Stimulated activated CD8-positive, alpha-beta memory T cell treated with anti-CD3 and anti-CD28 coated beads, Interleukin-15, amount 100 ng/mL, for 4 hours (primary cell): ENCODE measurements around the gene CTXN2.

Experiments
- DNase-seq, 2 donors: peaks; one replicate each; pipeline ENCODE4 v3.0.0-alpha.2; 2020; ENCODE audit warnings: low read depth in 2 of 2

CTXN2 gene

DNA sequence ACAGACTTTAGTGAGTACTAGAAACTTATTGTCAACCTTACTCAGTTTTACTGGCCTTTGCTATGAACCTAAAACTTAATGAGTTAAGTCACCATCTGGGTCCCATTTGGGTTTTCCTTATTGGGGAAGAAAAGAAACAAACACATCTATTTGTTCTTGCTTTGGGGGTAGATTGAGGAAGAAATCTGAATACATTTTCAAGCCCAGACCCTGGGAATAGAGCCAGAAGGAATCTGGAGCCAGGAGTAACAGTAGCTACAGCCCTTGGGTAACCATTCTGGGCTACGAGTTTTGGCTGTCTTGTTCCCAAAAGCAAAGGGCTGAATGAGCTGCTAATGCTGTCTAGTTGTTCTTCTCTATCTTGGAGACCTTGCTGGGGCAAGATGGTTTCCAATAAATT is 31.2 kb downstream of the CTXN2 start:
- DNase-seq, result no peak

DNA sequence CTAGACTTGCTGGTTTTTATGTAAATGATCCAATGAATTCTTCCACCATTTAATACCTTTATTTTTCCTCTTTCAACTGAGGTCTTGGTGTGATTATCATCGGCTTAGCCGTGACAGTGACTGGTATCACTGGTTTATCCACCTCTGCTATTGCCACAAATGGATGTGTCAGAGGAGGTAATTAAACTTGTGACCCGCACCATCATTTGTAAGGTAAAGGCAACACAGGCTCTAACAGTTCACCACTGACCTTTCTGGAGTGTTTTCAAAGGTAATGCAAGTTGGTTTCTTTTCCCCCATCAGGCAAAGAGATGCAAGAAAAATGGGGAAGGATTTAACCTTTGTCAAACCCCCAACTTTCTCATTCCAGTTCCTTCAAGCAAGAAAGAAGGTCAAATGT is 34.3 kb downstream of the CTXN2 start:
- DNase-seq, result no peak

DNA sequence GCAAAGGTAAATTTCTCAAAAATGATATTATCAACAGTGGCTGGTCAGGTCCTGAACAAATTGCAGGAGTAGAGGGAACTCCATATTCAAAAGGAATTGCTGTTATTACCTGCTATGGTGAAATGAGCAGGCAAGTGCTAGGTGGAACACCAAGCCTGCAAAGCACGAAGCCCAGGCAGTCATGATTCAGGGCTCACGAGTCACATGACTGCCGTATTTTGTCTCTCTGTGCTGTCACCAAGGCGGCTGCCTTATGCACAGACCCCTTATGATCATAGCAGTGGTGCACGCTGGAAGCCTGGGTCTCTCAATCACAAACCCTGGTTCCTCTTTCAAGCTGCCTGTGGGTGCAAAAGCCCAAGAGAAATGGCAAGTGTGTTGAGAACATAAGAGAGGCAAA is 39.0 kb downstream of the CTXN2 start:
- no peak for DNase-seq

DNA sequence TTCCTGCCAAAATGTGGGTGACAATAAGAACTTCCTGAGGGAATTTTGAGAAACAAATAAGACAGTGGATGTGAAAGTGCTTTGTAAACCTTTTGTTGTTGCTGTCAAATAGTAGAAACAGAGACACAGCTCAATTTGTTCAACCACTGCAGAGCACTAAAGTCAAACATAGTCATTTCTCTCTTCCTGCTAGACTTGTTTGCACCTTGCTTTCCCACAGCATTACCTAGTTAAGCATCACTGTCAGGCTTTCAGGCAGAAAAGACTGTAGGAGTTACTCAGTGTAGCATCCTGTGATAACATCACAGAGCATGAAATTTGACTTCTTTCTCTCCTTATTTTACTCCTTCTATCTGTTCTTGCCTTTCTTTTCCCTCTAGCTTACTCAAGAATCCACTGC is 41.8 kb downstream of the CTXN2 start:
- no peak for DNase-seq

DNA sequence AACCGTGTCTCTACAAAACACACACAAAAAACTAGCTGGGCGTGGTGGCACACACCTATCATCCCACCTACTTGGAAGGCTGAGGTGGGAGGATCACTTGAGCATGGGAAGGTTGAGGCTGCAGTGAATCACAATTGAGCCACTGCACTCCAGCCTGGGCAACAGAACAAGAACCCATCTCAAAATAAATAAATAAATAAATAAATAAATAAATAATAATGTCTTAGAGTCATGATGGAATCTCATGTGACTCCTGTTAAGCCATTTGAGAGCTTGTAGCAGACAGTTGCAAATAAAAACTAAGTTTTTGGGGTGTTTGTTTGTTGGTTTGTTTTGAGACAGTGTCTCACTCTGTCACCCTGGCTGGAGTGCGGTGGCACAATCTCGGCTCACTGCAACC is 47.9 kb downstream of the CTXN2 start:
- no peak for DNase-seq

DNA sequence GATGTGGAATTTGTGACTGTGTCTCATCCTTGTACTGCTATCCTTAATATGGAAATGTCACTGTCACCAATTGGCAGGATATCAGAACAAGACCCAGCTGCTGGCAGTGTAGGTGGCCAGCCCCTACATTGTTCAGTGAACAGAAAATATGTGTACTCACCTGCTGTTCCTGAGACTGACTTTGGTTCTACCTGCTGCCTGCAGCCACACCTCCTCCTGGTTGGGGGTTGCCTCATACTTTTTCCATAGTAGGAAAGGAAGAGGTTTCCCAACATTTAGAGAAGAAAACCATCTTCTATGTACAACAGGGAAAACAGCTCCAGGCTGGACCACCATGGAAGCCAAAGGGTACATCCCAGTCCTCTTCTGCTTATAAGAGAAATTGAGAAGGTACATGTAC is 50.5 kb downstream of the CTXN2 start:
- DNase-seq, result no peak

DNA sequence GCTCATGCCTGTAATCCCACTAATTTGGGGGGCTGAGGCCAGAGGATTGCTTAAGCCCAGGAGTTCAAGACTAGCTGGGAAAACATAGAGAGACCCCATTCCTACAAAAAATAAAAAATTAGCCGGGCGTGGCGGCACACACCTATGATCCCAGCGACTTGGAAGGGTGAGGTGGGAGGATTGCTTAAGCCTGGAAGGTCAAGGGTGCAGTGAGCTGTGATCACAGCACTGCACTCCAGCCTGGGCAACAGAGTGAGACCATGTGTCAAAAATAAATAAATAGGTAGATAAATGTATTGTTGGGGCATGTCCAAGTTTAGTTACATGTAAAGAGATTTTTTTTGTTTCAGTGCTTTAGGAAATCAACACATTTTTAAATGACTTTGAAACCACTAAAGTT is 51.1 kb downstream of the CTXN2 start:
- no peak for DNase-seq

DNA sequence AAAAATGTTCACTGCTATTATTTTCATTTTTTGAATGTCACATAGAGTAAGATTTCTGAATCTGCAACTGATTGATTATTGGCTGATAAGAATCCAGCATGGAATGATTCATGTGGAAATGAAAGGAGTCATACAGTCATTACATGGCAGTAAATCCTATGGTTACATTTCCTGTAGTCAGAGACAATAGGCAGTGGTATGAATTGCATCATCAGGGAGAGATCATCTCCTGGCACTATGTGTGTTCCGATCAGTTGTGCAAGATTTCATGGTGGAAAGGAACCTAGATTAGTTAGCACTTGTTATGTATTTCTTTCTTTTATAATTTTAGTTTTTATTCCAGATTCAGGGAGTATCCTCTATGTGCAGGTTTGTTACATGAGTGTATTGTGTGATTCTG is 53.5 kb downstream of the CTXN2 start:
- no peak for DNase-seq

DNA sequence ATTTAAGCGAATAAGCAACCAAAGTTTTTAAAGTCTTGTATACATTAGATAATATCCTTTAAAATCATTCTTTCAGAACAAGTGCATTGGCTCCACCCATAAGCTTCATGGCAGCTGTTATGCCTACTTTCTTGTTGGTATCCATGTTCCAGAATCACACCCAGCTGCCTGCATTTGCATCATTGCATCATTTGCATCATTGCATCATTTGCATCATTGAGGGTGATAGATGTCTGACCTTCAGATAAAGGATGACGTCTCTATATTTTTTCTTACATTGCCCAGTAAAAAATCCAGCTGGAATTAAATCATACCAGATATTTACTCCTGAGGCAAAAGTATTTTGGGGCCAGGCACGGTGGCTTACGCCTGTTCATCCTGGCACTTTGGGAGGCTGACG is 56.9 kb downstream of the CTXN2 start:
- DNase-seq, result no peak

DNA sequence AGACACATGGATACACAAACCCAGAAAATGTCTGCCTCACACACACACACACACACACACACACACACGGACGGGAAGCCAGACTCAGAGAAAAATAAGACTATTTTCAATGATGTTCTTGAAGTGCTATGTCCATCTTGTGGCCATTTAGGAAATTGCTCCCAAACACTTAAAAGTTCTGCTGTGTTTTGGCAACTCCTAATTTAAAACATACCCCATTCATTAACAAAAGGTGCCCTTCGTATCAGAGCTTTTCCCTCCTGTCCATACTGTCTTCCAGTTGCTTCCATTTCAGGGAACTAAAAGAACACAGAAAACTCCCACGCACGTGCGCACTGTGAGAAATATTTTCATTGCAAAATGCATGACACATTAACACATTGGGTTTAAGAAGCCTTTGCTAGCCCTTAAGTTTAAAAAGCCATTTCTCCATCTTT is 59.2 kb downstream of the CTXN2 start:
- DNase-seq, result no peak

DNA sequence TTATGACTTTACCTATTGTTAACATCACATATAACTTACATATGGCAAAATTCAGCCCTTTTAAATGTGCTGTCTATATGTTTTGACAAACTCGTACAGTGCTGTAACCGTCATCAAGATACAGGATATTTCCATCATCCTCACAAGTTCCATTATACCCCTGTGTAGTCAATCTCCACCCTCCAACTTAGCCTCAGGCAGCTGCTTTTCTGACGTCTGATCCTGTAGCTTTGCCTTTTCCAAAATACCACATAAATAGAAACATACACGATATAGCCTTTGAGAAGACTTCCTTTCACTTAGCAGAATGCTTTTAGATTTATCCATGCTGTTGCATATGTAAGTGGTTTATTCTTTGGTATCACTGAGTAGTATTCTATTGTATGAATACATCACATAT is 61.7 kb downstream of the CTXN2 start:
- DNase-seq, result no peak
